Vagina (tissue), 2 donors: Measurements from ENCODE around the gene IER5L.

Experiments
- POLR2A ChIP-seq, 2 donors: fragments of 450-650 bp; IDR thresholded peaks; one replicate each; pipeline ENCODE4 v1.6.1; 2017; ENCODE audit warnings: antibody characterized with exemption in 2 of 2, mild to moderate bottlenecking in 2 of 2, moderate library complexity in 2 of 2
- POLR2AphosphoS5 ChIP-seq, 2 donors: sonication (generic); formaldehyde crosslinking; IDR thresholded peaks; one replicate each; pipeline ENCODE4 v1.9.0; 2017; ENCODE audit warnings: antibody characterized with exemption in 2 of 2, mild to moderate bottlenecking in 2 of 2, low read depth in 1 of 2; ENCODE audit not compliant: insufficient read depth in 1 of 2
- TF ChIP-seq, protein P1 (sequence below), 3 experiments: fragments of 450-650 bp in 2 of 3; fragments of 200-600 bp in 1 of 3; sonication (generic) in 1 of 3; IDR thresholded peaks; one replicate each; pipeline ENCODE4 v1.5.1; 2017 to 2019; ENCODE audit warnings: antibody characterized with exemption in 3 of 3, mild to moderate bottlenecking in 2 of 3, moderate library complexity in 2 of 3

DNA sequence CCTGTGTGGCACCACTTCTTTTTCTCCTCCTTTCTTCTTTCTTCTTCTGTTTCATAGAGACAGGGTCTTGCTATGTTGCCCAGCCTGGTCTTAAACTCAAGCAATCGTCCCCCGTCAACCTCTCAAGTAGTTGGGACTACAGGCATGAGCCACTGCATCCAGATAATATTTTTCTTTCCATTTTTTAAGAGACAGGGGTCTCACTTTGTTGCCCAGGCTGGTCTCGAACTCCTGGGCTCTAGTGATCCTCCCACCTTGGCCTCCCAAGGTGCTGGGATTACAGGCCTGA is 47.4 kb upstream of the IER5L start:
- TF ChIP-seq, protein P1, sequence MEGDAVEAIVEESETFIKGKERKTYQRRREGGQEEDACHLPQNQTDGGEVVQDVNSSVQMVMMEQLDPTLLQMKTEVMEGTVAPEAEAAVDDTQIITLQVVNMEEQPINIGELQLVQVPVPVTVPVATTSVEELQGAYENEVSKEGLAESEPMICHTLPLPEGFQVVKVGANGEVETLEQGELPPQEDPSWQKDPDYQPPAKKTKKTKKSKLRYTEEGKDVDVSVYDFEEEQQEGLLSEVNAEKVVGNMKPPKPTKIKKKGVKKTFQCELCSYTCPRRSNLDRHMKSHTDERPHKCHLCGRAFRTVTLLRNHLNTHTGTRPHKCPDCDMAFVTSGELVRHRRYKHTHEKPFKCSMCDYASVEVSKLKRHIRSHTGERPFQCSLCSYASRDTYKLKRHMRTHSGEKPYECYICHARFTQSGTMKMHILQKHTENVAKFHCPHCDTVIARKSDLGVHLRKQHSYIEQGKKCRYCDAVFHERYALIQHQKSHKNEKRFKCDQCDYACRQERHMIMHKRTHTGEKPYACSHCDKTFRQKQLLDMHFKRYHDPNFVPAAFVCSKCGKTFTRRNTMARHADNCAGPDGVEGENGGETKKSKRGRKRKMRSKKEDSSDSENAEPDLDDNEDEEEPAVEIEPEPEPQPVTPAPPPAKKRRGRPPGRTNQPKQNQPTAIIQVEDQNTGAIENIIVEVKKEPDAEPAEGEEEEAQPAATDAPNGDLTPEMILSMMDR (IDR thresholded peaks at IDR 0.05): no peak
- no peak for TF ChIP-seq POLR2A (IDR thresholded peaks at IDR 0.05)
- no peak for TF ChIP-seq POLR2AphosphoS5 (IDR thresholded peaks at IDR 0.05; ENCODE audit: insufficient read depth in 1 of 2, low read depth in 1 of 2)
